HepG2 (cell line): ENCODE data around the gene KATNA1. TPM values are rescaled to one million over a fixed set of nuclear protein-coding genes. Genes with fewer than 3 reads are reported as not detected.

ENCODE experiments used
- AGO1 ChIP-seq: fragments of 200-400 bp; formaldehyde crosslinking; IDR thresholded peaks from 2 replicates; pipeline ENCODE4 v1.6.1; 2017; ENCODE audit warnings: mild to moderate bottlenecking, low read depth, low read length, moderate library complexity; ENCODE audit not compliant: poor library complexity, severe bottlenecking
- FOSL1 ChIP-seq: sonication (generic); formaldehyde crosslinking; IDR thresholded peaks from 2 replicates; pipeline ENCODE4 v1.9.0; 2021; ENCODE audit warnings: missing genetic modification reagents, borderline replicate concordance
- HDAC2 ChIP-seq: sonication (generic); formaldehyde crosslinking; IDR thresholded peaks from 2 replicates; pipeline ENCODE4 v1.4.0; 2020; ENCODE audit warnings: missing genetic modification reagents
- KLF12 ChIP-seq: sonication (generic); formaldehyde crosslinking; IDR thresholded peaks from 2 replicates; pipeline ENCODE4 v1.4.0; 2020; ENCODE audit warnings: missing genetic modification reagents, borderline replicate concordance
- KLF6 ChIP-seq: IDR thresholded peaks from 2 replicates; pipeline ENCODE4 v1.8.0; 2016; ENCODE audit warnings: missing biosample characterization, missing genetic modification reagents
- MAZ ChIP-seq, 2 experiments: sonication (generic) in 1 of 2; formaldehyde crosslinking in 1 of 2; IDR thresholded peaks; 2 replicates each; pipeline versions ENCODE4 v1.5.0 to v1.6.1; 2012 to 2020; ENCODE audit warnings: low read depth in 2 of 2, mild to moderate bottlenecking in 2 of 2, borderline replicate concordance in 1 of 2, improper control_type of control experiment in 1 of 2, low read length in 1 of 2, missing genetic modification reagents in 1 of 2, moderate library complexity in 1 of 2
- NR2C2 ChIP-seq: sonication (generic); formaldehyde crosslinking; IDR thresholded peaks from 2 replicates; pipeline ENCODE4 v1.4.0; 2020; ENCODE audit warnings: missing genetic modification reagents, mild to moderate bottlenecking, moderate library complexity, borderline replicate concordance
- POGZ ChIP-seq: sonication (generic); formaldehyde crosslinking; IDR thresholded peaks from 2 replicates; pipeline ENCODE4 v1.4.0; 2020; ENCODE audit warnings: mild to moderate bottlenecking, missing genetic modification reagents
- SIX4 ChIP-seq: sonication (generic); formaldehyde crosslinking; IDR thresholded peaks from 2 replicates; pipeline ENCODE4 v1.4.0; 2020; ENCODE audit warnings: missing genetic modification reagents
- TARDBP ChIP-seq: sonication (generic); formaldehyde crosslinking; IDR thresholded peaks from 2 replicates; pipeline ENCODE4 v1.8.0; 2022; ENCODE audit warnings: mild to moderate bottlenecking, missing genetic modification reagents
- TBX3 ChIP-seq: fragments of 450-650 bp; IDR thresholded peaks from 2 replicates; pipeline ENCODE4 v1.6.1; 2017; ENCODE audit warnings: antibody characterized with exemption, mild to moderate bottlenecking, inconsistent platforms, borderline replicate concordance
- ZNF264 ChIP-seq: sonication (generic); formaldehyde crosslinking; IDR thresholded peaks from 2 replicates; pipeline ENCODE4 v1.4.0; 2020; ENCODE audit warnings: missing genetic modification reagents
- ZNF333 ChIP-seq: sonication (generic); formaldehyde crosslinking; IDR thresholded peaks from 2 replicates; pipeline ENCODE4 v1.4.0; 2020; ENCODE audit warnings: mild to moderate bottlenecking, missing genetic modification reagents, borderline replicate concordance
- ZNF816 ChIP-seq: sonication (generic); formaldehyde crosslinking; IDR thresholded peaks from 2 replicates; pipeline ENCODE4 v1.8.0; 2022; ENCODE audit warnings: missing genetic modification reagents, mild to moderate bottlenecking, borderline replicate concordance
- ZNF878 ChIP-seq: sonication (generic); formaldehyde crosslinking; IDR thresholded peaks from 2 replicates; pipeline ENCODE4 v1.8.1; 2023; ENCODE audit warnings: mild to moderate bottlenecking, missing genetic modification reagents, moderate library complexity
- polyA plus RNA-seq, 8 experiments: library from polyadenylated mRNA; depleted of rRNA in 3 of 8; stranded (reverse) in 7 of 8; unstranded in 1 of 8; fragments of >200 nt; fragmentation: Illumina TruSeq in 4 of 8; extraction: Trizol in 4 of 8; gene quantifications; 2 replicates each; pipeline versions ENCODE4 v1.2.1 to v1.2.3, GENCODE V29; 2011 to 2016; ENCODE audit warnings: low read depth in 4 of 8, missing spikeins in 1 of 8, mixed read lengths in 1 of 8; ENCODE audit not compliant: insufficient read depth in 1 of 8
- total RNA-seq, 5 experiments: library from RNA; depleted of rRNA; stranded (reverse); fragments of >200 nt; fragmentation: Illumina TruSeq; extraction: Trizol; gene quantifications; 2 replicates each; pipeline ENCODE4 v1.2.3, GENCODE V29; 2016; ENCODE audit warnings: low read depth in 1 of 5
- TF ChIP-seq, protein P1 (sequence below), 2 experiments: sonication (generic) in 1 of 2; formaldehyde crosslinking in 1 of 2; IDR thresholded peaks; 2 replicates each; pipeline versions ENCODE4 v1.4.0 to v1.6.1; 2016 to 2020; ENCODE audit warnings: borderline replicate concordance in 1 of 2, low read depth in 1 of 2, mild to moderate bottlenecking in 1 of 2, missing genetic modification reagents in 1 of 2
- TF ChIP-seq, protein P2 (sequence below): sonication (generic); formaldehyde crosslinking; IDR thresholded peaks from 2 replicates; pipeline ENCODE4 v1.5.1; 2020; ENCODE audit warnings: missing genetic modification reagents, mild to moderate bottlenecking, borderline replicate concordance
- TF ChIP-seq, protein P3 (sequence below): sonication (generic); formaldehyde crosslinking; IDR thresholded peaks from 2 replicates; pipeline ENCODE4 v1.4.0; 2020; ENCODE audit warnings: mild to moderate bottlenecking, missing genetic modification reagents

The KATNA1 gene
- total and polyA plus RNA-seq, 2 of the 13 experiments (the other 11 are each of a cell fraction or from before 2014, with no cell fraction given): 14.8 to 25.3 TPM

DNA sequence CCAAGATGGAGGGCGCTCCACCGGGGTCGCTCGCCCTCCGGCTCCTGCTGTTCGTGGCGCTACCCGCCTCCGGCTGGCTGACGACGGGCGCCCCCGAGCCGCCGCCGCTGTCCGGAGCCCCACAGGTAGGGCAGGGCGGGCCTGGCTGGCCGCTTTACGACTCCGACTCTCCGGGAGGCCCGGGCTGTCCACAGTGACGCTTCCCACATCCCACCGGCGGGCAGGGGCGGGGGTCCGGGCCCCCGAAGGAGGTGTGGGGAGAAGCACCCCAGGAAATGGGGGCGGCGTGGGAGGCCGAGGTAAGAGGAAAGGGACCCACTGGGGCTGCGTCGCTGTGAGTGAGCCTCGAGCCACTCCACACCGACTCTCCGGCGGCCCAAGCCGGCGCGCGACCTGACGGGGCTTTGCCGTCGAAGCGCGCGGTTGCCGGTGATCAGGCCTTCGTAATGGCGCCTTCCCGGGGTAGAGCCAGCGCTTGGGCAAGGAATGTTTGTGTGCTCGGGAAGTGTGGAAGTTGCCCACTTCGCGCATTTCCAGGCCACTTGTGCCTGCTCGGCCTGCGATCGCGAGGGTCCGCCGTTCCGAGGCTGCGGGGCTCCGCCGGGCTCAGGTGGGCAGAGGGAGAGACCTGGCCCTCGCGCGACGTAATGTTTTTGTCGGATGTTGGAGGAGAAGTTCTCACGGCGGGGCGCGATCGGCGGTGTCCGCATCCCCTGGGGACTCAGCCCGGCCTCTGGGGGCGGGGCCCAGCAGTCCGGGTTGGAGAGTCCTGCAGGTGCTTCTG is 81.9 kb downstream of the KATNA1 start (continued):
- TF ChIP-seq, protein P1, sequence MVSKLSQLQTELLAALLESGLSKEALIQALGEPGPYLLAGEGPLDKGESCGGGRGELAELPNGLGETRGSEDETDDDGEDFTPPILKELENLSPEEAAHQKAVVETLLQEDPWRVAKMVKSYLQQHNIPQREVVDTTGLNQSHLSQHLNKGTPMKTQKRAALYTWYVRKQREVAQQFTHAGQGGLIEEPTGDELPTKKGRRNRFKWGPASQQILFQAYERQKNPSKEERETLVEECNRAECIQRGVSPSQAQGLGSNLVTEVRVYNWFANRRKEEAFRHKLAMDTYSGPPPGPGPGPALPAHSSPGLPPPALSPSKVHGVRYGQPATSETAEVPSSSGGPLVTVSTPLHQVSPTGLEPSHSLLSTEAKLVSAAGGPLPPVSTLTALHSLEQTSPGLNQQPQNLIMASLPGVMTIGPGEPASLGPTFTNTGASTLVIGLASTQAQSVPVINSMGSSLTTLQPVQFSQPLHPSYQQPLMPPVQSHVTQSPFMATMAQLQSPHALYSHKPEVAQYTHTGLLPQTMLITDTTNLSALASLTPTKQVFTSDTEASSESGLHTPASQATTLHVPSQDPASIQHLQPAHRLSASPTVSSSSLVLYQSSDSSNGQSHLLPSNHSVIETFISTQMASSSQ (IDR thresholded peaks at IDR 0.05; ENCODE audit: low read depth): no peak
- TF ChIP-seq, protein P1 (CRISPR knock-in tag; IDR thresholded peaks at IDR 0.05; ENCODE audit: borderline replicate concordance): peak; percentile 55
- TF ChIP-seq AGO1 (peak; percentile 73), SIX4 (no peak), ZNF816 (peak; percentile 34; the same call in 1 of the 2 replicates), KLF6 (peak; percentile 32; the same call in 1 of the 2 replicates), ZNF333 (CRISPR knock-in tag) (peak; percentile 50), HDAC2 (CRISPR knock-in tag) (0 out of 2 replicates have a peak, but pooled peaks have one; percentile 10), MAZ (IDR thresholded peaks at IDR 0.05; ENCODE audit: borderline replicate concordance, low read depth, low read length) (0 out of 2 replicates have a peak, but pooled peaks have one; percentile 37), MAZ (CRISPR knock-in tag; IDR thresholded peaks at IDR 0.05; ENCODE audit: low read depth) (peak; percentile 87), TARDBP (CRISPR knock-in tag) (no peak), ZNF878 (CRISPR knock-in tag) (no peak), TBX3 (no peak), FOSL1 (CRISPR knock-in tag) (no peak), KLF12 (CRISPR knock-in tag) (no peak), NR2C2 (peak; percentile 46; the same call in 1 of the 2 replicates), ZNF264 (CRISPR knock-in tag) (no peak; the same call in 1 of the 2 replicates), POGZ (CRISPR knock-in tag) (no peak)
- TF ChIP-seq, protein P2, sequence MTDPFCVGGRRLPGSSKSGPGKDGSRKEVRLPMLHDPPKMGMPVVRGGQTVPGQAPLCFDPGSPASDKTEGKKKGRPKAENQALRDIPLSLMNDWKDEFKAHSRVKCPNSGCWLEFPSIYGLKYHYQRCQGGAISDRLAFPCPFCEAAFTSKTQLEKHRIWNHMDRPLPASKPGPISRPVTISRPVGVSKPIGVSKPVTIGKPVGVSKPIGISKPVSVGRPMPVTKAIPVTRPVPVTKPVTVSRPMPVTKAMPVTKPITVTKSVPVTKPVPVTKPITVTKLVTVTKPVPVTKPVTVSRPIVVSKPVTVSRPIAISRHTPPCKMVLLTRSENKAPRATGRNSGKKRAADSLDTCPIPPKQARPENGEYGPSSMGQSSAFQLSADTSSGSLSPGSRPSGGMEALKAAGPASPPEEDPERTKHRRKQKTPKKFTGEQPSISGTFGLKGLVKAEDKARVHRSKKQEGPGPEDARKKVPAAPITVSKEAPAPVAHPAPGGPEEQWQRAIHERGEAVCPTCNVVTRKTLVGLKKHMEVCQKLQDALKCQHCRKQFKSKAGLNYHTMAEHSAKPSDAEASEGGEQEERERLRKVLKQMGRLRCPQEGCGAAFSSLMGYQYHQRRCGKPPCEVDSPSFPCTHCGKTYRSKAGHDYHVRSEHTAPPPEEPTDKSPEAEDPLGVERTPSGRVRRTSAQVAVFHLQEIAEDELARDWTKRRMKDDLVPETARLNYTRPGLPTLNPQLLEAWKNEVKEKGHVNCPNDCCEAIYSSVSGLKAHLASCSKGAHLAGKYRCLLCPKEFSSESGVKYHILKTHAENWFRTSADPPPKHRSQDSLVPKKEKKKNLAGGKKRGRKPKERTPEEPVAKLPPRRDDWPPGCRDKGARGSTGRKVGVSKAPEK (CRISPR knock-in tag): 0 out of 2 replicates have a peak, but pooled peaks have one; percentile 83
- TF ChIP-seq, protein P3, sequence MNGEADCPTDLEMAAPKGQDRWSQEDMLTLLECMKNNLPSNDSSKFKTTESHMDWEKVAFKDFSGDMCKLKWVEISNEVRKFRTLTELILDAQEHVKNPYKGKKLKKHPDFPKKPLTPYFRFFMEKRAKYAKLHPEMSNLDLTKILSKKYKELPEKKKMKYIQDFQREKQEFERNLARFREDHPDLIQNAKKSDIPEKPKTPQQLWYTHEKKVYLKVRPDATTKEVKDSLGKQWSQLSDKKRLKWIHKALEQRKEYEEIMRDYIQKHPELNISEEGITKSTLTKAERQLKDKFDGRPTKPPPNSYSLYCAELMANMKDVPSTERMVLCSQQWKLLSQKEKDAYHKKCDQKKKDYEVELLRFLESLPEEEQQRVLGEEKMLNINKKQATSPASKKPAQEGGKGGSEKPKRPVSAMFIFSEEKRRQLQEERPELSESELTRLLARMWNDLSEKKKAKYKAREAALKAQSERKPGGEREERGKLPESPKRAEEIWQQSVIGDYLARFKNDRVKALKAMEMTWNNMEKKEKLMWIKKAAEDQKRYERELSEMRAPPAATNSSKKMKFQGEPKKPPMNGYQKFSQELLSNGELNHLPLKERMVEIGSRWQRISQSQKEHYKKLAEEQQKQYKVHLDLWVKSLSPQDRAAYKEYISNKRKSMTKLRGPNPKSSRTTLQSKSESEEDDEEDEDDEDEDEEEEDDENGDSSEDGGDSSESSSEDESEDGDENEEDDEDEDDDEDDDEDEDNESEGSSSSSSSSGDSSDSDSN (CRISPR knock-in tag): peak; percentile 87
